ENCODE measurements around the gene SMARCC1. TPM values are rescaled to one million over a fixed set of nuclear protein-coding genes. Genes with fewer than 3 reads are reported as not detected.
"Not testable (repeated sequence)": the region's sequence is repeated elsewhere in the genome, so short reads cannot be mapped to it uniquely, and the experiment has no call there.

SMARCC1 gene
- total and polyA plus RNA-seq, 2 donors from 2014 or later, result 11.6 to 80.4 TPM

DNA sequence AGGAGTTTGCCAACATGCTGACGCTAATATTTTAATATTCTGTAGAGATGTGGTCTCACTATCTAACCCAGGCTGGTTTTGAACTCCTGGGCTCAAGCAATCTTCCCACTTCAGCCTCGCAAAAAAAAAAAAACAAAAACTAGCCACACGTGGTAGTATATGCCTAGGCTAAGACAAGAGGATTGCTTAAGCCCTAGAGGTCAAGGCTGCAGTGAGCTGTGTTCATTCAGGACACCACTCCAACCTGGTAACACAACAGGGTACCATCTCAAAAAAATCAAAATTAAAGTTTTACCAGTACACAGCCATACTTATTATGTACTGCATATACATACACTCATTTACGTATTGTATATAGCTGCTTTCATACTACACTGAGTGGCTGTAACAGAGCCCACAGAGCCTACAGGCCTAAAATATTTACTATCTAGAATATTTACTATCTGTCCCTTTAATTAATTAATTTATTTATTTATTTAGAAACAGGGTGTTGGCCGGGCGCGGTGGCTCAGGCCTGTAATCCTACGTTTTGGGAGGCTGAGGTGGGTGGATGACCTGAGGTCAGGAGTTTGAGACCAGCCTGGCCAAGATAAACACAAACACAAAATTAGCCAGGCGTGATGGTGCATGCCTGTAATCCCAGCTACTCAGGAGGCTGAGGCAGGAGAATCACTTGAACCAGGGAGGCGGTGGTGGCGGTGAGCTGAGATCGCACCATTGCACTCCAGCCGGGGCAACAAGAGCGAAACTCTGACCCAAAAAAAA, 23.2 kb downstream of the SMARCC1 start:
- Histone ChIP-seq H3K9ac (ENCODE audit: low read length in 3 of 3) (no peak overlapping the region), H3K4me1 (ENCODE audit: control insufficient read depth in 2 of 3, insufficient read depth in 2 of 3, low read depth in 1 of 3, low read length in 3 of 3) (no peaks in the 10 kb centered on the region), H3K27ac (ENCODE audit: low read depth in 2 of 2, low read length in 2 of 2) (no peak overlapping the region), H3K36me3 (ENCODE audit: control insufficient read depth in 2 of 3, insufficient read depth in 3 of 3, low read length in 3 of 3) (peaks cover 0 to 7% (median 2%) of the 10 kb centered on the region in 3 donors), H3K27me3 (ENCODE audit: control insufficient read depth, insufficient read depth, low read length) (no peaks in the 10 kb centered on the region), H3K4me3 (ENCODE audit: low read length in 3 of 3) (no peak overlapping the region), H3K9me3 (ENCODE audit: control insufficient read depth in 2 of 3, insufficient read depth in 1 of 3, low read length in 3 of 3) (no peaks in the 10 kb centered on the region)
- FAIRE-seq, result no peak
- DNase-seq, result no peak
- no peak for TF ChIP-seq CTCF (IDR thresholded peaks at IDR 0.05; ENCODE audit: borderline replicate concordance, extremely low read depth, insufficient read depth)
- intact Hi-C loops (cut with DNase I), result no loop called here

- H3K27me3 ChIP-seq (ENCODE audit: control insufficient read depth, insufficient read depth, low read length), result no peaks in the 10 kb centered on the region
- FAIRE-seq (no peak), DNase-seq (no peak)
- peak overlapping the region in 1 of 2 donors; percentile 51 for H3K27ac ChIP-seq (ENCODE audit: low read depth in 2 of 2, low read length in 2 of 2)
- no peaks in the 10 kb centered on the region for H3K9me3 ChIP-seq (ENCODE audit: control insufficient read depth in 2 of 3, insufficient read depth in 1 of 3, low read length in 3 of 3)
- no peaks in the 10 kb centered on the region for H3K4me1 ChIP-seq (ENCODE audit: control insufficient read depth in 2 of 3, insufficient read depth in 2 of 3, low read depth in 1 of 3, low read length in 3 of 3)
- intact Hi-C loops (cut with DNase I), result no loop called here
- TF ChIP-seq CTCF (IDR thresholded peaks at IDR 0.05; ENCODE audit: borderline replicate concordance, extremely low read depth, insufficient read depth), result no peak
- H3K4me3 ChIP-seq (ENCODE audit: low read length in 3 of 3), result no peak overlapping the region
- no peak overlapping the region for H3K9ac ChIP-seq (ENCODE audit: low read length in 3 of 3)
- H3K36me3 ChIP-seq (ENCODE audit: control insufficient read depth in 2 of 3, insufficient read depth in 3 of 3, low read length in 3 of 3), result peaks cover 0 to 7% (median 2%) of the 10 kb centered on the region in 3 donors
Measured at GRCh38 chr3:47752716-47753115, 29.0 kb downstream of the SMARCC1 start.

DNA sequence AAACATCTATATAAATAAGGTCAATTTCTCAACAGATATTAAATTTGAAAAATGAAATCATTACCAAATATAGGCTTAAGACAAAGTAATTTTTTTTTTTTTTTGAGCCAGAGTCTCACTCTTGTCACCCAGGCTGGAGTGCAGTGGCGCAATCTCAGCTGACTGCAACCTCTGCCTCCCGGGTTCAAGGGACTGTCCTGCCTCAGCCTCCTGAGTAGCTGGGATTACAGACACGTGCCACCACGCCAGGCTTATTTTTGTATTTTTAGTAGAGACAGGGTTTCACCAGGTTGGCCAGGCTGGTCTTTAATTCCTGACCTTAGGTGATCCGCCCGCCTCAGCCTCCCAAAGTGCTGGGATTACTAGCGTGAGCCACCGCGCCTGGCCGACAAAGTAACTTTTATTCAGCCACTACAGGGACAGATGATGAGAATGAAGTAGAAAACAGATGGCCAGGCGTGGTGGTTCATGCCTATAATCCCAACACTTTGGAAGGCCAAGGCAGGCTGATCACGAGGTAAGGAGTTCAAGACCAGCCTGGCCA, 30.8 kb downstream of the SMARCC1 start:
- H3K36me3 ChIP-seq (ENCODE audit: control insufficient read depth in 2 of 3, insufficient read depth in 3 of 3, low read length in 3 of 3); intact Hi-C loops (cut with DNase I); H3K4me1 ChIP-seq (ENCODE audit: control insufficient read depth in 2 of 3, insufficient read depth in 2 of 3, low read depth in 1 of 3, low read length in 3 of 3); H3K9me3 ChIP-seq (ENCODE audit: control insufficient read depth in 2 of 3, insufficient read depth in 1 of 3, low read length in 3 of 3); FAIRE-seq; H3K9ac ChIP-seq (ENCODE audit: low read length in 3 of 3); DNase-seq; H3K4me3 ChIP-seq (ENCODE audit: low read length in 3 of 3); H3K27ac ChIP-seq (ENCODE audit: low read depth in 2 of 2, low read length in 2 of 2); H3K27me3 ChIP-seq (ENCODE audit: control insufficient read depth, insufficient read depth, low read length): not testable (repeated sequence)

DNA sequence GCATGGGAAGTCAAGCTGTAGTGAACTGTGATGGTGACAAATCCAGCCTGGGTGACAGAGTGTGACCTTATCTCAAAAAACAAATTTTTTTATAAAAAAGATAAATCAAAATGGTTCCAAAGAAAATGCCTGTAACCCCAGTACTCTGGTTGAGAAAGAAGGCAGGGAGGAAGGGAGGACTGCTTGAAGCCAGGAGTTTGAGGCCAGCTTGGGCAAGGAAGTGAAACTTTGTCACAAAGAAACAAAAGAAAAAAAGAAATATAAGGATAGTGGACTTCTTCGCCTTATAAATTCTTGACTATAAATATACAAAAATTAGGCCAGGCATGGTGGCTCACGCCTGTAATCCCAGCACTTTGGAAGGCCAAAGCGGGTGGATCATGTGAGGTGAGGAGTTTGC, 34.1 kb downstream of the SMARCC1 start:
- no peaks in the 10 kb centered on the region for H3K9me3 ChIP-seq (ENCODE audit: control insufficient read depth in 2 of 3, insufficient read depth in 1 of 3, low read length in 3 of 3)
- no peaks in the 10 kb centered on the region for H3K27me3 ChIP-seq (ENCODE audit: control insufficient read depth, insufficient read depth, low read length)
- no peak overlapping the region for H3K9ac ChIP-seq (ENCODE audit: low read length in 3 of 3)
- no peak for TF ChIP-seq CTCF (IDR thresholded peaks at IDR 0.05; ENCODE audit: borderline replicate concordance, extremely low read depth, insufficient read depth)
- FAIRE-seq (no peak), DNase-seq (no peak)
- H3K4me1 ChIP-seq (ENCODE audit: control insufficient read depth in 2 of 3, insufficient read depth in 2 of 3, low read depth in 1 of 3, low read length in 3 of 3), result peaks cover 0 to 4% (median 0%) of the 10 kb centered on the region in 3 donors
- H3K27ac ChIP-seq (ENCODE audit: low read depth in 2 of 2, low read length in 2 of 2), result no peak overlapping the region
- no peak overlapping the region for H3K4me3 ChIP-seq (ENCODE audit: low read length in 3 of 3)
- intact Hi-C loops (cut with DNase I), result no loop called here
- peaks cover 0 to 5% (median 0%) of the 10 kb centered on the region in 3 donors for H3K36me3 ChIP-seq (ENCODE audit: control insufficient read depth in 2 of 3, insufficient read depth in 3 of 3, low read length in 3 of 3)

Data from kidney (tissue), 14 donors.